Hepatocyte (in vitro differentiated cells): ENCODE data around the gene NTRK3. TPM values are rescaled to one million over a fixed set of nuclear protein-coding genes. Genes with fewer than 3 reads are reported as not detected.

Experiments
- DNase-seq: peaks from one replicate; pipeline ENCODE4 v3.0.0-alpha.2; 2016; ENCODE audit warnings: low spot score
- H2AFZ ChIP-seq: fragments of 200-600 bp; sonication (generic); 2 replicates; pipeline ENCODE4 v1.6.0; 2016; ENCODE audit warnings: antibody characterized with exemption, mild to moderate bottlenecking
- H3K27ac ChIP-seq: fragments of 200-600 bp; sonication (generic); 2 replicates; pipeline ENCODE4 v1.5.1; 2016; ENCODE audit warnings: mild to moderate bottlenecking
- H3K27me3 ChIP-seq: fragments of 200-600 bp; sonication (generic); 2 replicates; pipeline ENCODE4 v1.6.1; 2016
- H3K36me3 ChIP-seq: fragments of 200-600 bp; sonication (generic); replicated peaks from 2 replicates; pipeline ENCODE4 v1.5.1; 2016; ENCODE audit warnings: low read depth; ENCODE audit not compliant: insufficient read depth
- H3K4me1 ChIP-seq: fragments of 200-600 bp; sonication (generic); 2 replicates; pipeline ENCODE4 v1.5.1; 2016; ENCODE audit warnings: mild to moderate bottlenecking, moderate library complexity; ENCODE audit not compliant: insufficient read depth
- H3K4me2 ChIP-seq: fragments of 200-600 bp; sonication (generic); 2 replicates; pipeline ENCODE4 v1.6.0; 2016
- H3K4me3 ChIP-seq: fragments of 200-600 bp; sonication (generic); 2 replicates; pipeline ENCODE4 v1.5.1; 2016; ENCODE audit warnings: mild to moderate bottlenecking
- H3K79me2 ChIP-seq: fragments of 200-600 bp; sonication (generic); 2 replicates; pipeline ENCODE4 v1.6.0; 2017; ENCODE audit warnings: mild to moderate bottlenecking
- H3K9me2 ChIP-seq: fragments of 200-600 bp; sonication (generic); replicated peaks from 2 replicates; pipeline ENCODE4 v1.6.0; 2017; ENCODE audit warnings: mild to moderate bottlenecking; ENCODE audit not compliant: insufficient read depth
- H3K9me3 ChIP-seq: fragments of 200-600 bp; sonication (generic); 2 replicates; pipeline ENCODE4 v1.5.1; 2016; ENCODE audit warnings: low read depth, mild to moderate bottlenecking
- H4K20me1 ChIP-seq: fragments of 200-600 bp; sonication (generic); 2 replicates; pipeline ENCODE4 v1.6.0; 2016; ENCODE audit warnings: mild to moderate bottlenecking; ENCODE audit not compliant: insufficient read depth, poor library complexity, severe bottlenecking
- EZH2 ChIP-seq: fragments of 200-600 bp; sonication (generic); IDR thresholded peaks from 2 replicates; pipeline ENCODE4 v1.6.1; 2016; ENCODE audit warnings: antibody characterized with exemption, mild to moderate bottlenecking, borderline replicate concordance
- EZH2phosphoT487 ChIP-seq: fragments of 200-600 bp; sonication (generic); IDR thresholded peaks from one replicate; pipeline ENCODE4 v1.6.1; 2018; ENCODE audit warnings: antibody characterized with exemption, mild to moderate bottlenecking, low read depth, moderate library complexity; ENCODE audit not compliant: unreplicated experiment, severe bottlenecking
- WGBS: methylation state at CpG from one replicate; pipeline ENCODE4 v1.1.6; 2016; ENCODE audit warnings: low lambda C conversion rate; ENCODE audit errors: missing lambda C conversion rate; 5-methylcytosine and 5-hydroxymethylcytosine counted together
- polyA plus RNA-seq: library from polyadenylated mRNA; unstranded; fragments of >200 nt; fragmentation: Nextera tagmentation; extraction: Ambion mirVana; gene quantifications from 2 replicates; pipeline ENCODE4 v1.2.1, GENCODE V29; 2016
- total RNA-seq: library from RNA; depleted of rRNA; stranded (reverse); fragments of >200 nt; gene quantifications from 2 replicates; pipeline ENCODE4 v1.2.3, GENCODE V29; 2014
- TF ChIP-seq, protein P1 (sequence below): fragments of 200-600 bp; sonication (generic); IDR thresholded peaks from 2 replicates; pipeline ENCODE4 v1.5.1; 2016; ENCODE audit warnings: antibody characterized with exemption, mild to moderate bottlenecking; ENCODE audit not compliant: poor library complexity

The NTRK3 gene
- total and polyA plus RNA-seq, 2 experiments from 2014 or later, result 4.9 to 5.6 TPM

DNA sequence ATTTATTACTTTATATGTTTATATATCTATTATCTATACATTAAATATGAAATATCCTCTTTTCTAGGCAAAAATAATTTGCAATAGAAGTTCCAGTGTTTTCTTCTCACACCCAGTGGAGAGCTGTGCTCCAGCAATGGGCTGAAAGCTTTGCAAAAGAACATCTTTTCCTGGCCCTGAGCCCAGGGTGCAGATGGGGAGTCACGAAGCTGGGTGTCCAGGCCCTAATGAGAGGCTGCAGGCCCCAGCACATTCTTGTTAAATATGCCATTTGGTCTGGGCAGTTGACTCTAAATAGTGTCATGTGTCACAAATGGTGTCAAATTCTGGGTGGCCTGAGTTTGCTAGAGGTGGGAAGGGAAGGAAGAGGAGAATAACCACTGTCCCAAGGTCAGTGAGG lies 5.7 kb downstream of the NTRK3 start:
- Histone ChIP-seq H3K4me3 (no peak overlapping the region), H3K36me3 (no peaks in the 10 kb centered on the region), H3K4me2 (no peak overlapping the region), H3K9me2 (no peaks in the 10 kb centered on the region), H4K20me1 (no peaks in the 10 kb centered on the region), H3K27ac (no peak overlapping the region), H3K27me3 (peaks cover 30% of the 10 kb centered on the region), H3K79me2 (no peaks in the 10 kb centered on the region), H2AFZ (no peak overlapping the region), H3K9me3 (no peaks in the 10 kb centered on the region), H3K4me1 (no peaks in the 10 kb centered on the region)
- 42% methylated on average over 1 of the region's 1 CpG for WGBS
- TF ChIP-seq EZH2phosphoT487, result no peak
- TF ChIP-seq EZH2, result no peak
- TF ChIP-seq, protein P1, sequence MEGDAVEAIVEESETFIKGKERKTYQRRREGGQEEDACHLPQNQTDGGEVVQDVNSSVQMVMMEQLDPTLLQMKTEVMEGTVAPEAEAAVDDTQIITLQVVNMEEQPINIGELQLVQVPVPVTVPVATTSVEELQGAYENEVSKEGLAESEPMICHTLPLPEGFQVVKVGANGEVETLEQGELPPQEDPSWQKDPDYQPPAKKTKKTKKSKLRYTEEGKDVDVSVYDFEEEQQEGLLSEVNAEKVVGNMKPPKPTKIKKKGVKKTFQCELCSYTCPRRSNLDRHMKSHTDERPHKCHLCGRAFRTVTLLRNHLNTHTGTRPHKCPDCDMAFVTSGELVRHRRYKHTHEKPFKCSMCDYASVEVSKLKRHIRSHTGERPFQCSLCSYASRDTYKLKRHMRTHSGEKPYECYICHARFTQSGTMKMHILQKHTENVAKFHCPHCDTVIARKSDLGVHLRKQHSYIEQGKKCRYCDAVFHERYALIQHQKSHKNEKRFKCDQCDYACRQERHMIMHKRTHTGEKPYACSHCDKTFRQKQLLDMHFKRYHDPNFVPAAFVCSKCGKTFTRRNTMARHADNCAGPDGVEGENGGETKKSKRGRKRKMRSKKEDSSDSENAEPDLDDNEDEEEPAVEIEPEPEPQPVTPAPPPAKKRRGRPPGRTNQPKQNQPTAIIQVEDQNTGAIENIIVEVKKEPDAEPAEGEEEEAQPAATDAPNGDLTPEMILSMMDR, result no peak
- DNase-seq, result no peak

GRCh38 chr15:88249220-88249619 lies 7.3 kb downstream of the NTRK3 start:
- no peaks in the 10 kb centered on the region for H3K9me3 ChIP-seq
- H3K4me1 ChIP-seq, result no peaks in the 10 kb centered on the region
- no peak overlapping the region for H3K4me2 ChIP-seq
- peaks cover 23% of the 10 kb centered on the region for H3K27me3 ChIP-seq
- no peak for DNase-seq
- no peak overlapping the region for H3K27ac ChIP-seq
- 95% methylated on average over 6 of the region's 6 CpGs for WGBS
- H3K79me2 ChIP-seq, result no peaks in the 10 kb centered on the region
- no peaks in the 10 kb centered on the region for H4K20me1 ChIP-seq
- no peaks in the 10 kb centered on the region for H3K36me3 ChIP-seq
- TF ChIP-seq EZH2phosphoT487 (no peak), EZH2 (no peak)
- TF ChIP-seq, protein P1, result no peak
- H3K4me3 ChIP-seq, result no peak overlapping the region
- H3K9me2 ChIP-seq, result no peaks in the 10 kb centered on the region
- no peak overlapping the region for H2AFZ ChIP-seq

- no peaks in the 10 kb centered on the region for H3K79me2 ChIP-seq
- no peak overlapping the region for H2AFZ ChIP-seq
- peaks cover 10% of the 10 kb centered on the region for H3K27me3 ChIP-seq
- no peak overlapping the region for H3K4me3 ChIP-seq
- 82% methylated on average over 4 of the region's 4 CpGs for WGBS
- no peak overlapping the region for H3K27ac ChIP-seq
- H3K4me2 ChIP-seq, result no peak overlapping the region
- no peak for DNase-seq
- H4K20me1 ChIP-seq, result no peaks in the 10 kb centered on the region
- no peaks in the 10 kb centered on the region for H3K4me1 ChIP-seq
- TF ChIP-seq EZH2 (no peak), EZH2phosphoT487 (no peak)
- TF ChIP-seq, protein P1, result no peak
- no peaks in the 10 kb centered on the region for H3K9me3 ChIP-seq
- H3K9me2 ChIP-seq, result no peaks in the 10 kb centered on the region
- no peaks in the 10 kb centered on the region for H3K36me3 ChIP-seq
These were observed 8.6 kb downstream of the NTRK3 start for GRCh38 chr15:88247914-88248313.
